ENCODE data around the gene ZNF770.
A peak's percentile ranks its signal among the peaks of the same experiment; 100 is the strongest.
"Not testable (repeated sequence)": the region's sequence is repeated elsewhere in the genome, so short reads cannot be mapped to it uniquely, and the experiment has no call there.

ZNF770 gene

GRCh38 chr15:34976743-34977142 is 11.3 kb downstream of the ZNF770 start:
- no peak for DNase-seq (ENCODE audit: low read depth in 2 of 2)

DNA sequence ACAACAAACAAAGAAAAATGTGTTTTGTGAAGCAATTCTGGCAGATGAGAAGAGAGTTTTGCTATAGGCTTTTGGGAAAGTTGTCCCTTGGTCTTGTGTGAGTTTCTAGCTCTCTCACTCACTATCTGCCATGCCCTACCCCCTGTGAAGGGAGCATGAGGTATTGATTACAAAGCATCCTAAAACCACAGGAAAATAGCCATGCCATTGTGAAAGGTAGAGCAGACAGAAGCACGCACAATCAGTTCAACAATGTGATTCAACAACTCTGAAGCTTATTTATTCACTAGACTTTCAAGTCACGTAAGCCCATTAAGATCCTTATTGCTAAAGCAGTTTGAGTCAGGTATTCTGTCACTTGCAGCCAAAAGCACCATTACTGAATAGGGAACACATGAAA is 12.0 kb downstream of the ZNF770 start:
- no peak for DNase-seq (ENCODE audit: low read depth in 2 of 2)

DNA sequence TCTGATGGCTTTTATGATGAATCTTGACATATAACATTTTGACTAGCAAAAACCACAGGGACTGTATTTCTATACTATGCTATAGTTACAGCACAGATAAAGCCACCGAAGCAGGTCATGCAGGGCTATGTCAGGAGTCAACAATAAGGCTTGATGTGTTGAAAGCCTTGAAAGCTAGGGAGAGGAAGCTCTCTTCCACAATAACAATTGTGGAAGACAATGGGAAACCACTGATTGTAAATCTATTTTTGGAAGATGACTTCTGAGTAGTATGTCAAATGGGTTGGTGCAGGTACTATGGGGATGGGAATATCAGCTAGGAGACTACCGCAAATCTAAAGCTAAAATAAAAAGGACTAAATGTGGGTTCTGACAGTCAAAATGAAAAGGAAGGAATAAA is 14.6 kb downstream of the ZNF770 start:
- no peak for DNase-seq (ENCODE audit: low read depth in 2 of 2)

- not testable (repeated sequence) for DNase-seq (ENCODE audit: low read depth in 2 of 2)
Observed at GRCh38 chr15:34970098-34970643, 17.9 kb downstream of the ZNF770 start.

- peak; percentile 83 for DNase-seq (ENCODE audit: low read depth in 2 of 2)
Observed at GRCh38 chr15:34969340-34970097, 18.6 kb downstream of the ZNF770 start, which contains the start of gene AQR. Gene AQR (minus strand): TSS chr15:34969742. CDS start chr15:34969613, 129 bp downstream.

- DNase-seq (ENCODE audit: low read depth in 2 of 2): no peak
Observed at GRCh38 chr15:34964277-34964676, 23.8 kb downstream of the ZNF770 start.

- no peak for DNase-seq (ENCODE audit: low read depth in 2 of 2)
Observed at GRCh38 chr15:34953851-34954250, 34.2 kb downstream of the ZNF770 start.

DNA sequence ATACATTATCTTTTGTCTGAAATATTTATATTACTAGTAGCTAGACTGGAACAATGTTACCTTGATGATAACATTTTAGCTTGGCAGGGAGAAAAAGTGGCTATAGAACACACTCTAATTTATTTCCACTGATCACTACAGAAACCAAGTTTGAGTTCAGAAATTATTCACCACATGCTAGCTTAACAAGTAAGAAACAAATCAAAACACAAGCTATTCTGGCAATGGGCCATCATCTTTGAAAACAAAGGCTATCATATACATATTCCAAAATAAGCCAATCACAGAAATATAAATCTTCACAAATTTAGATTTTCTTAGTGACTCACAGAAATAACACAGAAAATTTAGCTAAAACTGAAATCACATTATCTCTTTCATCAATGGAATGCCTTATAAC is 35.6 kb downstream of the ZNF770 start:
- no peak for DNase-seq (ENCODE audit: low read depth in 2 of 2)

- DNase-seq (ENCODE audit: low read depth in 2 of 2): no peak
Observed at GRCh38 chr15:34951993-34952392, 36.1 kb downstream of the ZNF770 start.

DNA sequence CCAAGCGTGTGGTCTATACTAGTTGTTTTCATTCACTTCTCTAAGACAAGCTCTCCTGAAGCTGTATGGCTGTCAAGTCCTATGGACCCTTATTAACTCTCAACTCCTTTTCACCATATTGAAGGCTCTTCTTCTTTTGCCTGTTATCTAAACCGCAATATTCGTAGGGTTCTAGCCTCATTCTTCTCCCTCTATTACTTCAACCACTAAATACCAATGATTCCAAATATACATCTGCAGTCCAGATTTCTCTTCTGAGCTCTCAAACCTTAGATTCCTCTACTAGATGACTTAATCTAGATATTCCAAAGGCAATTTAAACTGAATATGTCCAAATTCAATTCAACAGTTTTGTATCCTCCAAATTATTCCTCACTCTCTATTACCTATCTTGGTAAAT is 43.2 kb downstream of the ZNF770 start:
- no peak for DNase-seq (ENCODE audit: low read depth in 2 of 2)

GRCh38 chr15:34943711-34944110 is 44.4 kb downstream of the ZNF770 start:
- no peak for DNase-seq (ENCODE audit: low read depth in 2 of 2)

DNA sequence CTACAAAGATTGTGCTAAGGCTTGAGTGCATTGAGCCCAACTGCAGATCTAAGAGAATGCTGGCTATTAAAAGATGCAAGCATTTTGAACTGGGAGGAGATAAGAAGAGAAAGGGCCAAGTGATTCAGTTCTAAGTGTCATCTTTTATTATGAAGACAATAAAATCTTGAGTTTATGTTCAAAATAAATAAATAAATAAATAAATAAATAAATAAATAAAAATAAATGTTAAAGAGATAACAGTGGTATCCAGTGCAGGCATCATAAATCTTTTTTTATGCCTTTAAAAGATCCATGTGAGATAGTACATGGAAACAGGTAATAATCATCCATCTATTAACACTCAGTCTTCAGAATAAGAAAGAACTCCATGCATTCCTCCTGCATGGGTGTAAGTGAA is 44.8 kb downstream of the ZNF770 start:
- not testable (repeated sequence) for DNase-seq (ENCODE audit: low read depth in 2 of 2)

DNA sequence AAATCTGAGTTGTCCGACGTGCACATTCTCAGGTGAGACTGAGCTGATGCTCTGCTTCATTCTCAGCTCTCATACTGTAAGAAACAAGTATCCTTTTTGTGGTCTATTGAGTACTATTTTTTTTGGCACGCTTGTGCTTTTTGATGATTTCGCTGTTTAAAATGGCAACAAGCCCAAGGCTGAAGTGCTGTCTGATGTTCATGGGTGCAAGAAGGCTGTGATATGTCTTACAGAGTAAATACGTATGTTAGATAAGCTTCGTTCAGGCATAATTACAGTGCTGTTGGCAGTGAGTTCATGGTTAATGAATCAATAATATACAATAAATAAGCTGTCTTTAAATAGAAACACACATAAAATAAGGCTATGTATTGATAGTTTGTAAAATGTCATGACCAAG is 45.7 kb downstream of the ZNF770 start:
- no peak for DNase-seq (ENCODE audit: low read depth in 2 of 2)

DNA sequence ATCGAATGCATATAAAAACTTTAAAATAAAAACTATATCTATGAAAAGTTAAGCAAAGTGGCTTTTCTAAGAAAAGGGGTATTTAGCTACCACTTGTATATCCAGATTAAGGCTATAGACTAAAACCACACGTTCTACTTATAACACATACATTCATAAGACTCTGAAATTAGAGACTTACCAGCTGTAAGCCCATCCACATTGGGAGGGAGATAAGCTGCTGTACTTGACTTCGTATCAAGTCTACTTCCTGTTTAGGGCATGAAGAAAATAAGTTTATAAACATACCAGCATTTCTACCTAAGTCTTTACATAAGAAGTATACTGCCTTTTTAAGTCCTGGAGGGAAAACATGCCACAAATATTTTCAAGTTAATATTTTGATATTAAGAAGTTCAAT is 46.3 kb downstream of the ZNF770 start:
- no peak for DNase-seq (ENCODE audit: low read depth in 2 of 2)

DNA sequence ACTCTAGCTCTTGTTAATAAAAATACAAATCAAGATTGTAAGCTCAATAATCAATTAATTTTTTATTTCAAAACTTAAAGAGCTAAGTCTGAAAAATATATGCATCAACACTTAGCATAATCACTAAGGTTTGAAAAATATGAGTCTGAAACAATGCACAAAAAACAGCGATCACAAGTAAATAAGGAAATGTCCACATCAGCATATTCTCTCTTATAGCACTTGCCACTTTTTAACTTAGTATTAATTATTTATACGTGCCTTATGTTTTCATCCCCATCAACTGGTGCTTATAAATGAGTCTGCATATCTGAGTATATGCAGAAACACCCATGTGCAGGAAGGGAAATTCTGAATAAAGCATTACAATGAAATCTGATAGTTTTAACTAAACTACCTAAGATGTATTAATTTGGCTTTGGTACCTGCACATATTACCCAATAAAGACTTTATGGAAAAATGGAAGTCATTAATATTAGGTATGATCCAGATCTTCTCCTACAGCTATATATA is 46.8 kb downstream of the ZNF770 start:
- no peak for DNase-seq (ENCODE audit: low read depth in 2 of 2)

GRCh38 chr15:34933432-34933975 is 54.6 kb downstream of the ZNF770 start:
- DNase-seq (ENCODE audit: low read depth in 2 of 2): no peak

GRCh38 chr15:34928349-34928748 is 59.7 kb downstream of the ZNF770 start:
- DNase-seq (ENCODE audit: low read depth in 2 of 2): not testable (repeated sequence)

Measured in activated CD4-positive, alpha-beta T cell treated with anti-CD3 and anti-CD28 coated beads for 24 hours (primary cell).